Mesendoderm (in vitro differentiated cells): ENCODE results near the gene WASHC3.
A peak's percentile ranks its signal among the peaks of the same experiment; 100 is the strongest.
"Not testable (repeated sequence)": the region's sequence is repeated elsewhere in the genome, so short reads cannot be mapped to it uniquely, and the experiment has no call there.

ENCODE experiments used
- DNase-seq: peaks from one replicate; pipeline ENCODE4 v3.0.0; 2013
- H2AK5ac ChIP-seq: 2 replicates; pipeline ENCODE4 v1.6.1; 2013; ENCODE audit warnings: low read length, inconsistent platforms
- H2BK120ac ChIP-seq: 2 replicates; pipeline ENCODE4 v1.6.1; 2013; ENCODE audit warnings: low read depth, mild to moderate bottlenecking, low read length, moderate library complexity, mixed read lengths
- H2BK15ac ChIP-seq: replicated peaks from 2 replicates; pipeline ENCODE4 v1.6.1; 2013; ENCODE audit warnings: low read depth, mild to moderate bottlenecking, moderate library complexity
- H2BK5ac ChIP-seq: 2 replicates; pipeline ENCODE4 v1.6.1; 2013; ENCODE audit warnings: low read length, inconsistent platforms
- H3K18ac ChIP-seq: 2 replicates; pipeline ENCODE4 v1.6.1; 2013; ENCODE audit warnings: mild to moderate bottlenecking, low read length, mixed read lengths
- H3K23ac ChIP-seq: one replicate; pipeline ENCODE4 v1.6.1; 2013; ENCODE audit warnings: low read length
- H3K27ac ChIP-seq: 2 replicates; pipeline ENCODE4 v1.5.1; 2013; ENCODE audit warnings: low read depth, mild to moderate bottlenecking, inconsistent platforms, low read length, moderate library complexity
- H3K27me3 ChIP-seq: 2 replicates; pipeline ENCODE4 v1.6.1; 2013; ENCODE audit warnings: low read length, control low read depth, mild to moderate bottlenecking, inconsistent platforms; ENCODE audit not compliant: insufficient read depth, poor library complexity
- H3K36me3 ChIP-seq: 2 replicates; pipeline ENCODE4 v1.6.1; 2013; ENCODE audit warnings: low read length, inconsistent platforms; ENCODE audit not compliant: control insufficient read depth, insufficient read depth
- H3K4ac ChIP-seq: one replicate; pipeline ENCODE4 v1.6.1; 2013; ENCODE audit warnings: low read depth, mild to moderate bottlenecking, low read length, moderate library complexity
- H3K4me1 ChIP-seq: 2 replicates; pipeline ENCODE4 v1.6.1; 2013; ENCODE audit warnings: low read depth, low read length, inconsistent platforms; ENCODE audit not compliant: control insufficient read depth
- H3K4me2 ChIP-seq: 2 replicates; pipeline ENCODE4 v1.6.1; 2013; ENCODE audit warnings: low read length
- H3K4me3 ChIP-seq: 2 replicates; pipeline ENCODE4 v1.5.1; 2013; ENCODE audit warnings: mild to moderate bottlenecking, low read length
- H3K56ac ChIP-seq: one replicate; pipeline ENCODE4 v1.6.1; 2013; ENCODE audit warnings: low read length
- H3K79me1 ChIP-seq: 2 replicates; pipeline ENCODE4 v1.6.1; 2013; ENCODE audit warnings: low read length, inconsistent platforms
- H3K79me2 ChIP-seq: 2 replicates; pipeline ENCODE4 v1.6.1; 2013; ENCODE audit warnings: mild to moderate bottlenecking, low read length; ENCODE audit not compliant: control insufficient read depth, insufficient read depth
- H3K9ac ChIP-seq: 2 replicates; pipeline ENCODE4 v1.6.1; 2013; ENCODE audit warnings: low read length, inconsistent platforms
- H4K5ac ChIP-seq: one replicate; pipeline ENCODE4 v1.6.1; 2013; ENCODE audit warnings: low read length
- H4K8ac ChIP-seq: one replicate; pipeline ENCODE4 v1.6.1; 2013; ENCODE audit warnings: low read depth, mild to moderate bottlenecking, control low read depth, low read length, moderate library complexity
- WGBS: extraction: QIAGEN DNeasy Blood & Tissue Kit; methylation state at CpG from one replicate; pipeline ENCODE4 v1.1.7; 2013; ENCODE audit warnings: low lambda C conversion rate, missing lambda C conversion rate; ENCODE audit not compliant: insufficient coverage; ENCODE audit errors: extremely low coverage; 5-methylcytosine and 5-hydroxymethylcytosine counted together

Gene WASHC3

DNA sequence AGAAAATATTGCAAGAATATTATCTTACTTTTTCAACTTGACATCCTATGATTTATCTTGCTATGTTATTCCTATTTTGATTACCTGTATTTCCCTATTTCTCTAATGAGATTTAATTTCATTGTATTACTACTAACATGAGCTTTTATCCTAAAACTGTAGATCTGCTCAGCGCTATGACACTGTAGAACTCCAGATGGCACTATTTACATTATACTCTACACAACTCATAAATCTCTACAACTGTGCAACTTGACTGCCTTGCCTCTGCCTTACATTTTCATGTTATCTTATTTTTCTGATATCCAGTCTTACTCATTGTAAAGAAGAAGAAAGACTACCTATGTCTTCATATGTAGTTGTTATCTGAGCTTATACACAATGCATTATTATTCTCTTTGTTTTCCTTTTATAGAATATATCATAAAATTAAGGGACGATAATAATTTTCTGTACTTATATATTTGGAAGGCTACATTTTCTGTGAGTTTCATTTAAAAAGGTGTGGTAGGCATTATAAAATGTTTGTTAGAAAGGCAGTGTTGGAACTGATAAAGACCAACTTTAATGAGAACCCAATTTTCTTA is 34.0 kb upstream of the WASHC3 start:
- no peaks in the 10 kb centered on the region for H3K4me1 ChIP-seq
- no peaks in the 10 kb centered on the region for H3K36me3 ChIP-seq
- no peaks in the 10 kb centered on the region for H3K27me3 ChIP-seq
- peak; percentile 14 for DNase-seq
- no peak overlapping the region for H3K4ac ChIP-seq
- no peak overlapping the region for H3K56ac ChIP-seq
- H2AK5ac ChIP-seq, result no peak overlapping the region
- H3K79me2 ChIP-seq, result no peaks in the 10 kb centered on the region
- no peak overlapping the region for H4K8ac ChIP-seq
- no peak overlapping the region for H3K18ac ChIP-seq
- no peak overlapping the region for H2BK5ac ChIP-seq
- H3K9ac ChIP-seq, result no peak overlapping the region
- no peak overlapping the region for H3K23ac ChIP-seq
- no CpG with 5 or more reads among the region's 2 CpGs for whole genome bisulfite sequencing
- H2BK15ac ChIP-seq, result no peak overlapping the region
- H2BK120ac ChIP-seq, result no peak overlapping the region
- no peak overlapping the region for H3K27ac ChIP-seq
- no peaks in the 10 kb centered on the region for H3K79me1 ChIP-seq
- no peak overlapping the region for H3K4me2 ChIP-seq
- H3K4me3 ChIP-seq, result no peak overlapping the region
- no peak overlapping the region for H4K5ac ChIP-seq

GRCh38 chr12:102093319-102093718 is 31.5 kb upstream of the WASHC3 start:
- Histone ChIP-seq H4K5ac (no peak overlapping the region), H4K8ac (no peak overlapping the region), H3K4me2 (no peak overlapping the region), H3K9ac (no peak overlapping the region), H3K27me3 (no peaks in the 10 kb centered on the region), H3K56ac (no peak overlapping the region), H3K23ac (no peak overlapping the region), H3K79me2 (no peaks in the 10 kb centered on the region), H2AK5ac (no peak overlapping the region), H3K4ac (no peak overlapping the region), H3K79me1 (no peaks in the 10 kb centered on the region), H2BK5ac (no peak overlapping the region), H3K27ac (no peak overlapping the region), H2BK15ac (no peak overlapping the region), H3K18ac (no peak overlapping the region), H3K4me3 (no peak overlapping the region), H3K4me1 (no peaks in the 10 kb centered on the region), H2BK120ac (no peak overlapping the region), H3K36me3 (no peaks in the 10 kb centered on the region)
- no peak for DNase-seq

GRCh38 chr12:102089228-102089835 is 27.5 kb upstream of the WASHC3 start:
- H3K9ac ChIP-seq, H3K4me1 ChIP-seq, H3K23ac ChIP-seq, H4K5ac ChIP-seq, H3K18ac ChIP-seq, H3K27ac ChIP-seq, H2BK5ac ChIP-seq, H2BK120ac ChIP-seq, H3K79me2 ChIP-seq, H3K27me3 ChIP-seq, H3K36me3 ChIP-seq, H3K56ac ChIP-seq, H4K8ac ChIP-seq, H2BK15ac ChIP-seq, H3K4me3 ChIP-seq, H3K79me1 ChIP-seq, H2AK5ac ChIP-seq, H3K4ac ChIP-seq, H3K4me2 ChIP-seq: not testable (repeated sequence)
- no CpG with 5 or more reads among the region's 38 CpGs for WGBS
- peak; percentile 14 for DNase-seq

DNA sequence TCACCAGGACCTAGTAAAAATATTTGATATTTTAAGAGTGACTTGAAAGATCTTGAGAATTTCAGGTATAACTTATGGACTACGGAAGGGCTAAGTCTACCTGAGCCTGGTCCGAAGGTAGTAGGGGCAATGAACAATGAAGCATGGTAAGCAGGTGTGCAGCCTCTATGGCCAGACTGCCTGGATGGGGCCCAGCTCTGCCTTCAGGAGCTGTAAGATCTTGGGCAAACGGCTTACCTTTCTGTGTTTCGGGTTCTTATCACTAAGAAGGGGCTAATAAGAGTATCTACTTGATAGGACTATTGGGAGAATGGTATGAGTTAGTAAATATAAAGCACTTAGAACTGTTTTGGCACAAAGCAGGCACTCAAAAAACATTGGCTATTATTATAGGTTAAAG is 19.1 kb upstream of the WASHC3 start:
- Histone ChIP-seq H4K5ac (no peak overlapping the region), H2BK5ac (no peak overlapping the region), H3K18ac (no peak overlapping the region), H3K4me1 (no peaks in the 10 kb centered on the region), H3K27ac (no peak overlapping the region), H3K23ac (no peak overlapping the region), H3K79me1 (no peaks in the 10 kb centered on the region), H2AK5ac (no peak overlapping the region), H3K4me3 (no peak overlapping the region), H3K4ac (no peak overlapping the region), H3K79me2 (no peaks in the 10 kb centered on the region), H3K36me3 (no peaks in the 10 kb centered on the region), H3K4me2 (no peak overlapping the region), H3K27me3 (no peaks in the 10 kb centered on the region), H2BK120ac (no peak overlapping the region), H3K56ac (no peak overlapping the region), H2BK15ac (no peak overlapping the region), H3K9ac (no peak overlapping the region), H4K8ac (no peak overlapping the region)
- no CpG with 5 or more reads among the region's 4 CpGs for WGBS
- DNase-seq, result no peak

- WGBS, result no CpG with 5 or more reads among the region's 7 CpGs
- not testable (repeated sequence) for H3K79me1 ChIP-seq, H2AK5ac ChIP-seq
Observed at GRCh38 chr12:102072092-102072491, 10.3 kb upstream of the WASHC3 start.

DNA sequence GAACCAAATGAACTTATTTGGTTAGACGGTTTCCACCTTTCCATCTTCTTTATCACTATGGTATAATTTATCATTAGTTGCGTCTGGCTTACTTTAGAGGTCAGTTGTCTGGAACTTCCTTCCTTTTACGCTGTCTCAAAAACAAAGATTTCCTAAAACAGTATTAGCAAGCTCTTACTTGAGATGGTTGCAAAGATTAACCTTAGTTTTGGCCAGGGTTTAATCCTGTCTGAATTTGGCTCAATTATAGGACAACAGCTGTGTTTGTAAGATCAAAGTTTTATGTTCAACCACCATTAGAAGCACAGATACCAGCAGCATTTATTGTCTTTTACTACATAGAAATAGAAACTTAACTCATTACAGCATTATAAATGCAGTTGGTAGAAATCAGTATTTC is 7.9 kb upstream of the WASHC3 start:
- H3K4ac ChIP-seq, result no peak overlapping the region
- no peak for DNase-seq
- H2BK5ac ChIP-seq, result no peak overlapping the region
- no peak overlapping the region for H2BK120ac ChIP-seq
- no peak overlapping the region for H2AK5ac ChIP-seq
- no peak overlapping the region for H2BK15ac ChIP-seq
- H3K23ac ChIP-seq, result no peak overlapping the region
- H3K4me2 ChIP-seq, result no peak overlapping the region
- H3K18ac ChIP-seq, result no peak overlapping the region
- no peak overlapping the region for H3K27ac ChIP-seq
- H3K36me3 ChIP-seq, result no peaks in the 10 kb centered on the region
- no peaks in the 10 kb centered on the region for H3K79me1 ChIP-seq
- no CpG with 5 or more reads among the region's 3 CpGs for WGBS
- H3K4me1 ChIP-seq, result no peaks in the 10 kb centered on the region
- H3K9ac ChIP-seq, result no peak overlapping the region
- no peak overlapping the region for H4K8ac ChIP-seq
- H3K56ac ChIP-seq, result no peak overlapping the region
- no peak overlapping the region for H4K5ac ChIP-seq
- H3K4me3 ChIP-seq, result no peak overlapping the region
- H3K27me3 ChIP-seq, result no peaks in the 10 kb centered on the region
- no peaks in the 10 kb centered on the region for H3K79me2 ChIP-seq

More at GRCh38 chr12:102072092-102072491, 10.3 kb upstream of the WASHC3 start:
- H3K23ac ChIP-seq, H3K4me2 ChIP-seq, H3K36me3 ChIP-seq, H4K8ac ChIP-seq, H3K56ac ChIP-seq, H4K5ac ChIP-seq, H3K27ac ChIP-seq, H3K27me3 ChIP-seq, H2BK5ac ChIP-seq, H2BK15ac ChIP-seq, H3K4me3 ChIP-seq, H3K9ac ChIP-seq, DNase-seq, H3K4me1 ChIP-seq, H3K79me2 ChIP-seq, H2BK120ac ChIP-seq, H3K4ac ChIP-seq, H3K18ac ChIP-seq: not testable (repeated sequence)
